GM19351 (cell line): Measurements from ENCODE around the gene MED13L.

ENCODE experiments used
- ATAC-seq: cut with Tn5 transposase; IDR thresholded peaks from one replicate; pipeline ENCODE4 v1.9.1; 2021; ENCODE audit warnings: mild to moderate bottlenecking, moderate library complexity; ENCODE audit not compliant: unreplicated experiment

The MED13L gene

GRCh38 chr12:116159593-116160200 lies 117.8 kb downstream of the MED13L start:
- no peak for ATAC-seq

GRCh38 chr12:116159175-116159574 lies 118.3 kb downstream of the MED13L start:
- no peak for ATAC-seq

DNA sequence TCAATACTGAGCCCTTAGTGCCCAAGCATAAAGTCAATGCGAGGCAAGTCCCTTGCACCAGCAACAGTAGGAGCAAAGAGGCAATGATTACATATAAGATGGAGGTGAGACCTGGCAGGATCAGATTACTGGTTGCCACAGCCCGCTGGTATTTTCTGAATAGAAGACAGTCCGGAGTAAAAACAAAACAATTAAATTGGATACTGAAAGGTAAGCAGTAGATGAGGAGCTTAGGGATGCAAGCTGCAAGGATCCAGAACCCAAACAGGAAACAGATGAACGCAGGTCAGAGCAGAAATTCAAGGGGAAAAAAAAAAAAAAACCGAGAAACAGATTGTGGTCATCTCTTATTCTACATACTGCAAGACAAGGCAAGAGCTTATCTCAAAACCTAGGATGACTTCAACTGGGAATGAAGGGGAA lies 119.6 kb downstream of the MED13L start:
- ATAC-seq: no peak

GRCh38 chr12:116156614-116157013 lies 120.9 kb downstream of the MED13L start:
- ATAC-seq: no peak

DNA sequence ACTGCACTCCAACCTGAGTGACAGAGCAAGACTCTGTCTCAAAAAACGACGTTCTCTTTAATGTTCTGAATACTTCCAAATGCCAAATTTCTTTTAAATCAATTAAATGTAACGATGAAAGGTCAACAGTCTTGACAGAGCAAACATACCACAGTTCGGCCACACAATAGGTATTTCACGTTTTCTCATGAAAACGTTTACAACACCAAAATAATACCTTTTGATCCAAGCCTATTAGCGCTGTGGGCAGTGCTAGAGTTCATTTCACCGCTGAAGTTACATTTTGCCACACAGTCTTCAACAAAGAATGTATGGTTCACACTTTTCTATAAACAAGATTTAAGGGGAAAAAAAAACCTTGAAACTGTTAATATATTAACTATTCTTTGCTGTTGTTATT lies 122.1 kb downstream of the MED13L start:
- ATAC-seq: no peak

DNA sequence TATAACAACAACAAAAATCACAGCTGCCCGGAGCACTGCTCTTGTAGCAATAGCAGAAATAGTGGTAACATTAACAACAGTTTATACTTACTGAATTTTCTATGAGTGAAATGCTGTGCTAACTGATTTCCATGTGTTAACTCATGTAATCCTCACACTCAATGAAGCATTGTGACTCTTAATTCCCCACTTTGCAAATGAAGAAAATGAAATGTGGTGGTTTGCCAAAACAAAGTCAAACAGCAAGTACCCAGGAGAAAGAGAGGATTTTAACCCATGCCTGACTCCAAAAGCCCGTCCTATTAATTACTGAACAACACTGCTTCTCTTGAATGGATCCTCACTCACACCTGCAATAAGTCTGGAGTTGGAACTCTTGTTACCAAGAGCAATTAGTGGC lies 123.5 kb downstream of the MED13L start:
- ATAC-seq: no peak

DNA sequence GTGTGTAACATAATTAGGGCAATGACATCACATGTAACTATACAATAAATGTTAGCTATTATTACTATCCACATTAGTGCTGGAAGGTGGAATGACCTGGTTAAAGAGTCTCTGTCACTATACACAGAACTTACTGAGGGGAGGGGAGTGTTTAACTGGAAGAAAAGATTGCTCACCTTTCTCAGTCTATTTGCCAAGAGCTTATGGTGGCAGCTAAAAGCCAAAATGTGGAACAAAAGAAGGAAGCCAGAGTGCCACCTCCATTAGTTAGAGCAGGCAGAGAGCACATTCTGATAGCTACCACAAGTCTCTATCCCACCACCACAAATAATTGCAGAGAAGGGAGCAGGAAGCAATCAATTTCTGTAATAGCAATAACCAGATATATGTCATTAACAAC lies 124.4 kb downstream of the MED13L start:
- no peak for ATAC-seq

- no peak for ATAC-seq
Measured at GRCh38 chr12:116152268-116152667, 125.2 kb downstream of the MED13L start.

DNA sequence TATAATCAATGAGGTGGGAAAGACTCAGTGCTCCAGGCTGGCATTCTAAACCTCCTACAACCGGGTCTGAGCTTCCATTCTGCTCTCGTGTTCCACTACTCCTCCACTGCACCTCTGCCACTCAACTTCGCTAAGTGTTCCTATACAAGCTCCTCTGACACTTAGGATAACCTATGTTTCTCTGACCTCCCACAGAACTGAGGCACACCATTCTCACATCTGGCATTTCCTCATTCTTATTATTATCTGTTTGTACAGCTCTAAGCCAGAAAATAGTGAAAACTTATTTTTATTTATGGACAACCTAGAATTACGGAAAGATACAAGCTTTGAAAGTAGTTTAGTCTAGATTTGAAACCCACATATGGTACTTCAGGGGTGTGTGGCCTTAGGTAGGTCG lies 127.0 kb downstream of the MED13L start:
- ATAC-seq: no peak

GRCh38 chr12:116150001-116150400 lies 127.5 kb downstream of the MED13L start:
- no peak for ATAC-seq

DNA sequence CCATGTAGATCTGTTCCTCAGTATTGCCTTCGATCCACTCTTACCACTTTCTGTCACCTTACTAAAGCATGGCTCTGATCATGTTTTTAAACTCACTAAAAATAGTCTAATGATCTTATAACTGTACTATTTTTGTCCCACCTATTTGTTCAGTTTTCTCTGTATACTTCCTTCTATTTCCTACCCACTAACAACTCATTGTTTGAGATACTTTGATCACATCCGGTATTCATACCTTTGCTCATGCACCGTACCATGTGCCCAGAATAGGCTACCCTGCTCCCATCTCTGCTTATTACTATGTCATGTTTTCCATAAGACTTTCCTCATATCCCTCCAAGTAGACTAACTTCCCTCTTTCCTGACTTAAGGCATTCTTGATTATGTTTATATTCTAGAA lies 128.6 kb downstream of the MED13L start:
- ATAC-seq: no peak

DNA sequence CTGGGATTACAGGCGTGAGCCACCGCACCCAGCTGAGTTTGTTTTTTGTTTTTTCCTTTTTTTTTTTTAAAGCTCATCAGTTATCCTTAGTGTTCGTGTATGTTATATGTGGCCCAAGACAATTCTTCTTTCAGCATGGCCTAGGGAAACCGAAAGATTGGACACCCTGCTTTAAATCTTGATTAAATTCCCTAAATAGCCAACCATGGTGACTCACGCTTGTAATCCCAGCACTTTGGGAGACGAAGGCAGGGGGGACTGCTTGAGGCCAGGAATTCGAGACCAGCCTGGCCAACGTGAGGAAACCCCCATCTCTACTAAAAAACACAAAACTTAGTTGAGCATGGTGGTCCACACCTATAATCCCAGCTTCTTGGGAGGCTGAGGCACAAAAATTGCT lies 131.1 kb downstream of the MED13L start:
- ATAC-seq: no peak

GRCh38 chr12:116145451-116145850 lies 132.0 kb downstream of the MED13L start:
- no peak for ATAC-seq

DNA sequence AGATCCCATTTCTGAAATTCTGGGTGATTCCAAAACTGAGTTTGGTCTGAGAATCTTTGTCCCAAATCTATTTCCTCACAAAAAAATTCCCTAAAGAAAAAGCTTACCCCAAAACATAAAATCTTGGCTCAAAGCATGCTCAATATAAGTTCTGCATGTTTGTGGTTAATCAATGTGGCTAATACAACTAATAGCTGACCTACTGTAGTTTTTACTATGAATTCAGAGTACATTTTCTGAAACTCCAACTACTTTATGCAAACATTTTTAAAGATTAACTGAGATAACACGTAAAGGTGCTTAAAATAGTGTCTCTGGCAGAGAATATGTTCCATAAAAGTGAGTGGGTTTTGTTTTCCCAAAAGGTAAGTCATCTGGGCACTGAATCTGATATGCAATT lies 133.1 kb downstream of the MED13L start:
- no peak for ATAC-seq

GRCh38 chr12:116143909-116144308 lies 133.6 kb downstream of the MED13L start:
- ATAC-seq: no peak

GRCh38 chr12:116142936-116143898 lies 134.3 kb downstream of the MED13L start:
- ATAC-seq: peak; percentile 67

- no peak for ATAC-seq
Measured at GRCh38 chr12:116141833-116142162, 135.7 kb downstream of the MED13L start.

DNA sequence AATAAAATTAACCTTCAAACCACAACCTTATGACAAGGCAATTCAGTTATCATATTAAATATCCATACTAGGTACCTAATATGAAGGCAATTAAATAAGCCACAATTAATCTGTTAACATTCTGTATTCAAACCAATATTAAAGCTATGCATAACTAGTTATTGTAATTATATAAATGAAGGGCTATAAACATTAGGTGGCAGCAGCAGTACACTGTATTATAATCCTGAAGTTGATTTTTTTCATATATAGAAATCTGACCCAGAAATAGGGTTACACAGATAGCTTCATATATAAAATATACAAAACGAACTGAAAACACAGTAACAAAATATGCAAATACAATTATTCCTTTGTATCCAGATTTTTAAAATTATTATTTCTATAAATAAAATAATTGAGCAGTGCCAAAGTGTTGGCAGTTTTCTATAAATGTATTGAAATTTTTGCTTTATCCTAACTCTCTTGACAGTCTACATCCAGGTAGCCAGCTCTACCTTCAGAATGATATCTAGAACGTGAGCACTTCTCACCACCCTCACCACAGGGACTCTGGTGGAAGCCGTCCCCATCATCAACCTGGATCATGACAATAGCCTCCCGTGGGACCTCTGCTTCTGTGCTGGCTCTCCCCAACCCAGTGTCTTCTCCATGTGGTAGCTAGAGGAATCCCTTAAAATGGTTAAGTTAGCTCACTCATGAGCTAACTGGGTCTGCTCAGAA lies 136.2 kb downstream of the MED13L start:
- ATAC-seq: no peak

GRCh38 chr12:116140529-116140928 lies 137.0 kb downstream of the MED13L start:
- no peak for ATAC-seq

GRCh38 chr12:116138781-116139180 lies 138.7 kb downstream of the MED13L start:
- ATAC-seq: no peak

DNA sequence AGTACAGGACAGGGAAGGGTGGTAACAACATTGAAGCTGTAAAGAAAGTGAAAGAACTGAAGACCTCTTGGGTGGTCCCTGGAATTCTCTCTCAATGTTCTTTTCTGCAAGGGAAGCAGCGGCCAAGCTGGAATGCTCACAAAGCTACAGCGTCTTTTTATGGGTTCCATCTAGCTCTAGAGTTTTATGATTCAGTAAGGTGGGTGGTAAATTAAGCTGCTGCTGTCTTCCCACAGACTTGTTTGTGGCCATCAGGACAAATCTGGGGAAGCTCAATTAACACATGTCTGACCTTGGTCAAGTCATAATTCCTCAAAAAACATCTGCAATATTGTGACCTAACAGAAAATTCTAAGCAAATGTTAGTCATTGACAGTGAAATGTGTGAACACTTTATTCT lies 139.1 kb downstream of the MED13L start:
- no peak for ATAC-seq

DNA sequence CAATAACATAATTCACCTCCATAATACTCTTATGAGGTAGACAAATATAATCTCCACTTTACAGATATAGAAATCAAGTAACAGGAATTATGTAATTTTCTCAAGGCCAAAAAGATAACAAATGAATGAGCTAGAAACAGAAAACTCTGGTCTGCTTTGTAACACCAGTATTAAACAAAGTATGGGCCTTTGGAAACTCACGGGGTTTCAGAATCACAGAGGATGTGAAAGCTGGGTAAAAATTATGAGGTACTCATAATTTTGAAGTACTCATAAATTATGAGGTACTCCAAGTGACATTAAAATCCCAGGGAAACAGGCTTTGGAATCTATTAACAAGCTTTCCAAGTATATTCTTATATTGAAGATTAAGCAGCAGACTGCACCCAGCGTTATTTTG lies 140.2 kb downstream of the MED13L start:
- peak; percentile 49 for ATAC-seq
